ENCODE results near the gene NALF2.

The NALF2 gene

DNA sequence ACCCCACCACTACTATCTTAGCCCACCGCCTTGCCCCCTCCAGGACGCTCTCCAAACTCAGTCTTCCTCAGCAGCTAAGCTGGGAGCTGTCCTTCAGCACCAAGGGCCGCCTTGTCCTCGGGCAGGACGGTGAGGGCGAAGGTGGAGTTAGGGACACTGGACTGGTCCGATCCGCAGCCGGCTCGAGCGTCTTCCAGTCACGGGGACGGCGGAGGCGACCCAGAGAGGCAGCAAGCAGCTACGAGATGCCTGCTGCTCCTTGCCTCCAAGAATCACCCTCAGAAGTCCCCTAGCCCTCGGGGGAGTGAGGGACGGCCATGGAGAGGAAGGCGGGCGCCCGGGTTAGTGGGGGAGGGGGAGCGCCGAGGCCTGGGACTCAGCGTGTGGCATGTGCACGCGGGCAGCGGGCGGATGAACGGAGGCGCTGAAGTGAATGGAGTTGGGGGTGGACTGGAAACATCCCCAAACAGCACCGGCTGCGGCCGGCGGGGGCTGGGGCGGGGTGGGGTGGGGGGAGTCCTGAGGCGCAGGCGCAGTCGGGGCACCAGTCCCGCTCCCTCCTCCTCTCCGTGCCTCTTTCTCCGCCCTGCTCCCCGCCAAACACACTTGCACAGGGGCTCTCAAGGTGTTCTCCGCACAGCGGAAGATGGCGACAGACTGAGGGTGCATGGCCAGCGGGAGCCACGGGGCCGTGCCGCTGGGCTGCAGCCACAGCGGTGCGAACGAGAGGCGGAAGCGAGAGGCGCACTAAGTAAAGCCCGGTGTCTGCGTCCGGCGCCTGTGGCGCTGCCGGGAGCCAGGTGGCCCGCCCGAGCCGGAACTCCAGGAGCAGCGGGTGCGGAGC lies at the start of gene NALF2:
NALF2 (plus strand) TSS at position 545 of the 844 bp plus-strand sequence. CDS start 957 bp downstream, outside the sequence.
- no peak for DNase-seq (ENCODE audit: low read depth)

DNA sequence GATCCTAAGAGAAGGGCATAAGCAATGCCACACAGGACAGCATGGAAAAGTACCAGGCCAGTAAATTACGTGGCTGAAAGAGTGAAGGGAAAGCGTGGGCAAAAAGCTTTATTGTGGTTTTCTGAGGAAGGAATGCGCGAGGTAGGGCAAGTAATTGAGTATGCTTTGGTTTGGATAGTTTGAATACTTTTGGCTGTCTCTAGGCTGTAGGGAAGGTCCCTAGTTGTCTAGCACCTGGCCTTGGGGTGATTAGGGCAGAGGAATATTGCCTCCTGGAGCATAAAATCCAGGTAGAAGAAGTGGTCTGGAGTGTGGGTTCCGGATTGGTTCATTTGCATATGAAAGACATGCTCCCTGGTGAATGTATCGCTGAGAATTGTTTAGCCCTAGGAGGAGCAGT lies 46.4 kb upstream of the NALF2 start:
- DNase-seq (ENCODE audit: low read depth) = no peak

- DNase-seq (ENCODE audit: low read depth) = no peak
Measured at GRCh38 chrX:69466546-69466945, 37.6 kb upstream of the NALF2 start.

DNA sequence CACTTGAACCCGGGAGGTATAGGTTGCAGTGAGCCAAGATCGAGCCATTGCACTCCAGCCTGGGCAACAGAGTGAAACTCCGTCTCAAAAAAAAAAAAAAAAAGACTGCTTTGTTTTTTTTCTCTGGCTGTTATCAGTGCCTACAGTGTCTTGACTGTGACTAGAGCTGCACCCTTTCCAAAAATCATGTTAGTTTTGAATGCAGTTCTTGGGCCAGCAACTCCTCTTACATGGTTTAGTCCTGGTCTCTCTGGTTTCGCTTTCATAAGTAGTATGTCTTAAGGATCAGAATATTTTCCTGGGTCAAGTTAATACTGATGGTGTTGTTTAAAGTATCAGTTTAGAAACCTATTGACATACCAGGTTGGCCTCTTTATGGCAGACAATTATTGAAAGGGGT lies 34.2 kb upstream of the NALF2 start:
- no peak for DNase-seq (ENCODE audit: low read depth)

- DNase-seq (ENCODE audit: low read depth) = no peak
Measured at GRCh38 chrX:69489625-69490024, 14.5 kb upstream of the NALF2 start.

GRCh38 chrX:69493193-69493592 lies 10.9 kb upstream of the NALF2 start:
- DNase-seq (ENCODE audit: low read depth) = no peak

GRCh38 chrX:69493766-69494165 lies 10.4 kb upstream of the NALF2 start:
- no peak for DNase-seq (ENCODE audit: low read depth)

DNA sequence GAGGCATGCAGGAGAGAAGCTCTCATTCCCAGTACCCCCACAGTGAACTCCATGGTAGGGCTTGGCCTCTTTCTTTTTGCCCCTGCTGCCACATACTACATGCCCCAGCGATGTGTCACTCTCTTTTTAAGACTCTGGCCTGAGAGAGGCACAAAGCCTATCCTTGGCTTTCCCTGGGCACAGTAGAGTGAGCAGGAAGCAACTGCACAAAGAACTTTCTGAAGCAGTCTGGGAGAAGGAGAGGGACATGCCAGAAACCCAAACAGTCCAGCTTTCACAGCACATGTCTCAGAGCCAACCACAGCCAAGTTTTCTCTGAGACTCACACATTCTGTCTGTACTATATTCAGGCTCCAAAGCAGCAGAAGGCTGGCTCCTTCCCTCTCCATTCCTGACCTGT lies 7.9 kb upstream of the NALF2 start:
- DNase-seq (ENCODE audit: low read depth) = no peak

DNA sequence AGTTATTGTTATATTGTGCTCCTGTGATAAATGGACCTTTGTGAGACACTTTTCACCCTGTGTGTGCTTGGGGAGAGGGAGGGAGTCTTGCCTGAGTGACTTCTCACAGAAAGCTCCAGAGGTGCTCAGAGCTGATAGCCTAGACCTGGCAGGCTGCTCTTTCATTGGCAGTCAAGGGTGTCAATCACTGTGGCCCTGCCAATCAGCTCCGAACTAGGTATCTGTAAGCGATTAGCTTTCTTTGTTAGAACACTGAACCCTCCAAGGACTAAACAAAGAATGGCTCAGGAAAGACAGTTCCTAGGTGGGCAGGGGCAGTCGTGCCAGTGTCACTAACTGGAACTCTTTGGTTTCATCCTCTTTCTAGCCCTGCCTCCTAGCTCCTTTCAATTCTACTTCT lies 2.7 kb upstream of the NALF2 start:
- no peak for DNase-seq (ENCODE audit: low read depth)

DNA sequence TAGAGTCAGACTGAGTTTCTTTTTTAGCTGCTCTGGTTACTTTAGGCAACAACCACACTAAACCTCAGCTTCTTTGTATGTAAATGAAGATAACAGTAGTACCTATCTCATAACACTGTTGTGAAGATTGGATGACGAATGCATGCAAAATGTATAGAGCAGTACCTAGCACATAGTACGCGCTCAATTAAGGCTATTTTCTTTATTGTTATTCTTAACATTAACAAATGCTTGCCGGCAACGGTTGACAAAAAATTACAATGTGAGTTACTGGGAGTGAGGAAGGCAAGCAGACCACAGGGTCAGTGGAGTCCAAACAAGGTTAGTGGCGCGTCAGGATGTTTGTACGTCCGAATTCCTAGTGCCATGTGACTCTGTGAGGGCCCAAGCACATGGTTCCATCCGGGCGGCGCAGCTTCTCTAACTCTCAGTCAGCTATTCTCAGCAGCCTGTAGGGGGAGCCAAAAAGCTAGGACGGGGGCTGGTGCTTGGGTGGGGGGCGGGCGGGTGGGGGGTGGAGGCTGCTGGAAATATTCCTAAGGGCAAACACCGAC lies 821 bp upstream of the NALF2 start:
- no peak for DNase-seq (ENCODE audit: low read depth)

DNA sequence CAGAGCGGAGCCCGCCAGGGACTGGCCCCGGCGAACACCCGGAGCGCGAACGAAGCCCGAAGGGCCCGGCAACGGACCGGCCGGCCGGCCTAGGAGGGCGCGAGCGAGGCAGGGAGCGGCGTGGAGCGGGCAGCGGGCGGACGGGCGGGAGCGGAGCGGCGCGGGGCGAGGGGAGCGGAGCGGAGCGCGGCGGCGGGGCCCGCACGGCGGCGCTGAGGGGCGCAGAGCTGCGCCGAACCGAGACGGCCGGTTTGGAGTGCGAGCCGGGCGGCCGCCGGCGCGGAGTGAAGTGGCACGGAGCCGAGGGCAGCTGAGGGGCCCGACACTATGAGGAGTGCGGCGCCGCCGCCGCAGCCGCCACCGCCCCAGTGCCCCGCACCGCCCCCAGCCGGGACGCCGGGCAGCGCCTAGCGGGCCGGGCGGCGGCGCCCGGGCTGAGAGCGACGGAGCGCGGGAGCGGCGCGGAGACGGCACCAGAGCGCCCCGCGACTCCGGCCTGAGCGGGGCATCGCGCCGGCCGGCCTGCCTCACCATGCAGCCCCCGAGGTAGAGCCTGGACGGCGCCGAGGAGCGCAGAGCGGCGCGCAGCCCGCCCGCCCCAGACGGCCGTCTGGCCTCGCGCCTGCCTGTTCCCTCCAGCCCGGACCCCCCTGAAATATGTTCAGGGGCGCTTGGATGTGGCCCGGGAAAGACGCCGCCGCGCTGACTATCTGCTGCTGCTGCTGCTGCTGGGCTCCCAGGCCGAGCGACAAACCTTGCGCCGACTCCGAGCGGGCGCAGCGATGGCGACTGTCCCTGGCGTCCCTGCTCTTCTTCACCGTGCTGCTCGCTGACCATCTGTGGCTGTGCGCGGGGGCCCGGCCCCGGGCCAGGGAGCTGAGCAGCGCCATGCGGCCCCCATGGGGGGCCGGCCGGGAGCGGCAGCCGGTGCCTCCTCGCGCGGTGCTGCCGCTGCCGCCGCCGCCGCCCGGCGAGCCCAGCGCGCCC lies 793 bp downstream of the NALF2 start:
- DNase-seq (ENCODE audit: low read depth) = no peak

- DNase-seq (ENCODE audit: low read depth) = no peak
Measured at GRCh38 chrX:69505772-69506616, 1.9 kb downstream of the NALF2 start.

- no peak for DNase-seq (ENCODE audit: low read depth)
Measured at GRCh38 chrX:69506617-69507499, 2.7 kb downstream of the NALF2 start.

GRCh38 chrX:69507500-69507789 lies 3.3 kb downstream of the NALF2 start:
- DNase-seq (ENCODE audit: low read depth) = no peak

- no peak for DNase-seq (ENCODE audit: low read depth)
Measured at GRCh38 chrX:69508610-69509009, 4.5 kb downstream of the NALF2 start.

DNA sequence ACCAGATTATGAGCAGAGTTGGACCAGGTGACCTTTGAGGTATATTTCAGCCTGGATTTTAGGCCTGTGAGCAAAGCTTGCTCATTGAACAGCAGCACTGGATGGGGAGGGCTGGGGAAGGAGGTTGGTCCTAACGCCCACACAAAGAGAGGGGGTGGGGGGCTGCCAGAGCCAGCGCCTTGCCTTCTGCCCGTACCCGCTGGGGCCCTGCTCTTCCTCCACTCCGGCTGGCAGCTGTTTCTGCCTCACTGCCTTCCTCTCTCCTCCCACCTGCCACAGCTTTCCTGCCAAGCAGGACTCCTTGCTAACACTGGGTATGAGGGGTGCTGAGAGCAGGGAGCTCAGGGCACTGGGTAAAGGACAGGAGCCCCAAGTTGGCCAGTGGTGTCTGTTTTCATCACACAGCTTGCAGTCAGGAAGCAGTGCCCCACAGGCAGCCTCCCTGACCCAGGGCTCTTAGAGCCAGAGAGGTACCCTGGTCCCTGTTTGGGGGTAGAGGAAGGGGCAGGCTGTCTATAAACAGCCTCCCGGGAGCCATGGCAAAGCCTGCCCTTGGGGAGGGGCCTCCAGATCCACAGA lies 6.1 kb downstream of the NALF2 start:
- DNase-seq (ENCODE audit: low read depth) = no peak

DNA sequence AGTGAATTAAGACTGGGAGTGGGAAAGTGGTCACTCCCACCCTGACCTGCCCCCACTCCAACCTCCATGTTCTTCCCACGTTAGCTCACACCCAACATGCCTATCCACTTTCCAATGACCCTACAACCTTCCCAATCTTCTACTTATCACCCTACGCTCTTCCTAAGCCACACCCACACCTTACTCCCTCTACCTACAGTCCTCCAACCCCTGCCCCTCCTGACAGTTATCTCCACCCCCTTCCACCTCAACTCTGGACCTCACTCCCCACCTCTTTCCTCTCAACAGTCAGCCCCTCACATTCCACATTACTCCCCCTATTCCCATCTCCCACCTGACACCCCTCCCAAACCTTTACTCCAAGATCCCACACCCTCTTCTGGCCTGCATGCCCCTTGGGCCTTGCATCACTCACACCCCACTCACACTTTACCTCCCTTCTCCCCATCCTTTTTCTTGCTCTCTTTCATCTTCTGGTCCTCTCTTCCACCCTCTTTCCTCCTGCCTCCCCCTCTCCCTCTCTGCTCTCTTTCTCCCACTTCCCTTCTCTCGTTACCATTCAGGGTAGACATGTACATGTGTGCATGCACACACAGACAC lies 6.9 kb downstream of the NALF2 start:
- DNase-seq (ENCODE audit: low read depth) = no peak

- no peak for DNase-seq (ENCODE audit: low read depth)
Measured at GRCh38 chrX:69522052-69522451, 17.9 kb downstream of the NALF2 start.

GRCh38 chrX:69523314-69523713 lies 19.2 kb downstream of the NALF2 start:
- no peak for DNase-seq (ENCODE audit: low read depth)

DNA sequence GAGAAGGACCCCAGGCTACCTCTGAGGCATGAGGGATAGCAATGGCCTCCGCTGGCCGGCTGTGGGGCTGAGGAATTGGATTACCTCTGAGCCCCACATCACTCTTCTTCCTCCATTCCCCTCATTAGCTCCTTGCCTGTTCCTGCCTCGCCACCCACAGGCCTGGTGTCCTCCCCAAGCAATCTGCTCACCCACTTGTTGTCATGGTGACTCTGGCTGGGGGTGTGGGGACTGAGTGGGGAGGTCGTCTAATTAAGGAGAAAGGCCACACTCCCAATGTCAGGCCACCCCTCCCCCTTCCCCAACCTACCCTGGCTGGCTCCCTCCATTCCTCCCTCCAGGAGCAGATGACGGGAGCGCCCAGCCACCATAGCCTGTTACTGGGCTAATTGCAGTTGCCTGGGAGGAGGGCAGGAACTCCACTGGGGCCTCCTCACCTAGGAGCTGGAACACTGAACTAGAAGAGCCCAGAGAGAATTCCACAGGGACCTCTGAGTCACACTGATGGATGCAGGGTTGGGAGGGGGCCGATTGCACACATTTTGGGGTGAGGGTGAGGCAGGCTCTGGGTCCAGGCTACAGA lies 20.7 kb downstream of the NALF2 start:
- no peak for DNase-seq (ENCODE audit: low read depth)

Measured in stimulated activated CD8-positive, alpha-beta memory T cell treated with anti-CD3 and anti-CD28 coated beads, Interleukin-12 subunit alpha, Interleukin-12 subunit beta, amount 100 ng/mL, for 4 hours (primary cell).